GM23338 (cell line): ENCODE results near the gene ARHGEF17. TPM values are rescaled to one million over a fixed set of nuclear protein-coding genes. Genes with fewer than 3 reads are reported as not detected.

ENCODE experiments used
- ATAC-seq: fragments of 200-7000 bp; cut with Tn5 transposase; 3 replicates; pipeline ENCODE4 v1.9.1; 2020
- DNase-seq: peaks from one replicate; pipeline ENCODE4 v3.0.0-alpha.2; 2015; ENCODE audit warnings: low spot score
- H2AFZ ChIP-seq: fragments of 200-600 bp; sonication (generic); 2 replicates; pipeline ENCODE4 v1.8.0; 2016; ENCODE audit warnings: antibody characterized with exemption, mild to moderate bottlenecking, moderate library complexity
- H3F3A ChIP-seq: fragments of 200-600 bp; sonication (generic); replicated peaks from 2 replicates; pipeline ENCODE4 v1.8.0; 2017; ENCODE audit warnings: antibody characterized with exemption, mixed run types, low read depth
- H3K27ac ChIP-seq: fragments of 200-600 bp; sonication (generic); 2 replicates; pipeline ENCODE4 v1.6.1; 2016; ENCODE audit warnings: low read depth
- H3K27me3 ChIP-seq: fragments of 200-600 bp; sonication (generic); 2 replicates; pipeline ENCODE4 v1.8.0; 2016; ENCODE audit warnings: mild to moderate bottlenecking, mixed run types, moderate library complexity; ENCODE audit not compliant: insufficient read depth
- H3K36me3 ChIP-seq: fragments of 200-600 bp; sonication (generic); 2 replicates; pipeline ENCODE4 v1.8.0; 2016; ENCODE audit warnings: mild to moderate bottlenecking; ENCODE audit not compliant: insufficient read depth
- H3K4me1 ChIP-seq: fragments of 200-600 bp; sonication (generic); 2 replicates; pipeline ENCODE4 v1.8.0; 2016; ENCODE audit warnings: mild to moderate bottlenecking, moderate library complexity; ENCODE audit not compliant: insufficient read depth
- H3K4me2 ChIP-seq: fragments of 200-600 bp; sonication (generic); 2 replicates; pipeline ENCODE4 v1.7.1; 2017; ENCODE audit warnings: mixed run types
- H3K4me3 ChIP-seq: fragments of 200-600 bp; sonication (generic); 2 replicates; pipeline ENCODE4 v1.6.1; 2016; ENCODE audit warnings: mixed run types
- H3K79me2 ChIP-seq: fragments of 200-600 bp; sonication (generic); replicated peaks from 2 replicates; pipeline ENCODE4 v1.8.0; 2017; ENCODE audit warnings: mild to moderate bottlenecking; ENCODE audit not compliant: insufficient read depth
- H3K9me2 ChIP-seq: fragments of 200-600 bp; sonication (generic); 2 replicates; pipeline ENCODE4 v1.8.0; 2017; ENCODE audit not compliant: insufficient read depth
- H4K20me1 ChIP-seq: fragments of 200-600 bp; sonication (generic); replicated peaks from 2 replicates; pipeline ENCODE4 v1.8.0; 2017; ENCODE audit warnings: mild to moderate bottlenecking; ENCODE audit not compliant: insufficient read depth
- H3K27ac Mint-ChIP-seq: 2 replicates; pipeline ENCODE4 v1.8.0; 2020; ENCODE audit warnings: inconsistent platforms, mild to moderate bottlenecking, moderate library complexity, mixed read lengths
- H3K27me3 Mint-ChIP-seq: 3 replicates; pipeline ENCODE4 v1.8.0; 2022; ENCODE audit warnings: low read depth, mild to moderate bottlenecking, moderate library complexity, mixed read lengths, inconsistent platforms; ENCODE audit not compliant: insufficient read depth, poor library complexity
- H3K36me3 Mint-ChIP-seq: 3 replicates; pipeline ENCODE4 v1.8.0; 2021; ENCODE audit warnings: low read depth, mild to moderate bottlenecking, inconsistent platforms, moderate library complexity, mixed read lengths
- H3K4me1 Mint-ChIP-seq: 3 replicates; pipeline ENCODE4 v1.8.0; 2020; ENCODE audit warnings: mild to moderate bottlenecking, inconsistent platforms, mixed read lengths
- H3K4me3 Mint-ChIP-seq: 3 replicates; pipeline ENCODE4 v1.8.0; 2021; ENCODE audit warnings: moderate library complexity, mild to moderate bottlenecking, inconsistent platforms, mixed read lengths
- H3K9me3 Mint-ChIP-seq: 3 replicates; pipeline ENCODE4 v1.8.0; 2020; ENCODE audit warnings: moderate library complexity, mild to moderate bottlenecking, inconsistent platforms, mixed read lengths
- CREB1 ChIP-seq: fragments of 250-450 bp; sonication (Bioruptor Pico); IDR thresholded peaks from 2 replicates; pipeline ENCODE4 v1.5.0; 2020; ENCODE audit warnings: low read depth, mild to moderate bottlenecking, moderate library complexity
- CTCF ChIP-seq, 2 experiments: fragments of 200-600 bp in 1 of 2; sonication (generic) in 1 of 2; conservative IDR thresholded peaks; 2 replicates each; pipeline versions ENCODE4 v1.5.1 to v1.6.1; 2016 to 2017; ENCODE audit warnings: antibody characterized with exemption in 2 of 2, low read depth in 2 of 2, mild to moderate bottlenecking in 2 of 2, moderate library complexity in 1 of 2
- EZH2 ChIP-seq: fragments of 200-600 bp; sonication (generic); IDR thresholded peaks from one replicate; pipeline ENCODE4 v1.8.0; 2017; ENCODE audit warnings: antibody characterized with exemption, mild to moderate bottlenecking, low read depth; ENCODE audit not compliant: unreplicated experiment
- EZH2phosphoT487 ChIP-seq: fragments of 200-600 bp; sonication (generic); IDR thresholded peaks from one replicate; pipeline ENCODE4 v1.8.1; 2018; ENCODE audit warnings: antibody characterized with exemption; ENCODE audit not compliant: unreplicated experiment
- JUNB ChIP-seq: IDR thresholded peaks from one replicate; pipeline ENCODE4 v1.6.1; 2016; ENCODE audit warnings: antibody characterized with exemption; ENCODE audit not compliant: unreplicated experiment
- NANOG ChIP-seq: IDR thresholded peaks from 2 replicates; pipeline ENCODE4 v1.6.1; 2016; ENCODE audit warnings: antibody characterized with exemption, borderline replicate concordance
- POLR2AphosphoS5 ChIP-seq: IDR thresholded peaks from 2 replicates; pipeline ENCODE4 v1.6.1; 2016; ENCODE audit warnings: antibody characterized with exemption, low read depth
- ZNF331 ChIP-seq: fragments of 250-450 bp; sonication (Bioruptor Pico); IDR thresholded peaks from 2 replicates; pipeline ENCODE4 v1.5.0; 2020; ENCODE audit warnings: low read depth, mild to moderate bottlenecking, moderate library complexity
- ZNF462 ChIP-seq: fragments of 250-450 bp; sonication (Bioruptor Pico); IDR thresholded peaks from 2 replicates; pipeline ENCODE4 v1.5.0; 2020; ENCODE audit warnings: mild to moderate bottlenecking, moderate library complexity
- polyA plus RNA-seq: library from polyadenylated mRNA; unstranded; fragments of >200 nt; fragmentation: Nextera tagmentation; extraction: Ambion mirVana; gene quantifications from 2 replicates; pipeline ENCODE4 v1.2.1, GENCODE V29; 2016
- total RNA-seq: library from RNA; depleted of rRNA; stranded (reverse); fragments of >200 nt; shearing (Covaris generic); gene quantifications from 2 replicates; pipeline ENCODE4 v1.2.3, GENCODE V29; 2014

ARHGEF17 gene
- total and polyA plus RNA-seq, 2 experiments from 2014 or later: 2.9 to 15.0 TPM

- ATAC-seq: no peak
- Mint-ChIP-seq H3K27me3 (peaks cover 11% of the 10 kb centered on the region), H3K36me3 (no peaks in the 10 kb centered on the region; the same call in 2 of the 3 replicates), H3K4me3 (no peak overlapping the region), H3K9me3 (no peaks in the 10 kb centered on the region), H3K27ac (no peak overlapping the region), H3K4me1 (peaks cover 12% of the 10 kb centered on the region)
- Histone ChIP-seq H3K27ac (no peak overlapping the region), H3K36me3 (no peaks in the 10 kb centered on the region), H3K4me3 (no peak overlapping the region), H3K27me3 (no peaks in the 10 kb centered on the region), H3K79me2 (no peaks in the 10 kb centered on the region), H2AFZ (no peak overlapping the region), H4K20me1 (no peaks in the 10 kb centered on the region; the same call in 1 of the 2 replicates), H3K4me1 (no peaks in the 10 kb centered on the region), H3K9me2 (no peaks in the 10 kb centered on the region), H3F3A (no peaks in the 10 kb centered on the region), H3K4me2 (no peak overlapping the region)
- no peak for DNase-seq
- TF ChIP-seq CREB1 (CRISPR knock-in tag): no peak
- no peak for TF ChIP-seq EZH2phosphoT487
Observed at GRCh38 chr11:73392108-73393010, 84.3 kb downstream of the ARHGEF17 start.

- H3K9me2 ChIP-seq: no peaks in the 10 kb centered on the region
- H3K4me3 ChIP-seq: no peak overlapping the region
- Mint-ChIP-seq H3K36me3 (no peaks in the 10 kb centered on the region; the same call in 2 of the 3 replicates), H3K27ac (peak overlapping the region; percentile 85; the same call in 1 of the 2 replicates), H3K9me3 (no peaks in the 10 kb centered on the region; the same call in 2 of the 3 replicates), H3K4me1 (peaks cover 8% of the 10 kb centered on the region), H3K4me3 (no peak overlapping the region), H3K27me3 (peaks cover 12% of the 10 kb centered on the region)
- no peaks in the 10 kb centered on the region for H3K36me3 ChIP-seq
- H3F3A ChIP-seq: no peaks in the 10 kb centered on the region
- no peak for ATAC-seq
- no peaks in the 10 kb centered on the region for H3K4me1 ChIP-seq
- no peak overlapping the region for H3K27ac ChIP-seq
- no peaks in the 10 kb centered on the region for H3K79me2 ChIP-seq
- TF ChIP-seq EZH2phosphoT487 (no peak), NANOG (no peak), ZNF462 (CRISPR knock-in tag) (no peak), CTCF (conservative IDR thresholded peaks at IDR 0.05; ENCODE audit: low read depth in 2 of 2) (no peak), ZNF331 (CRISPR knock-in tag) (no peak), EZH2 (no peak), POLR2AphosphoS5 (no peak), JUNB (no peak)
- H3K4me2 ChIP-seq: no peak overlapping the region
- no peaks in the 10 kb centered on the region for H3K27me3 ChIP-seq
- H4K20me1 ChIP-seq: no peaks in the 10 kb centered on the region; the same call in 1 of the 2 replicates
- DNase-seq: no peak
- H2AFZ ChIP-seq: no peak overlapping the region
Observed at GRCh38 chr11:73393011-73393380, 84.9 kb downstream of the ARHGEF17 start.
